CD4-positive, alpha-beta T cell (primary cell): Measurements from ENCODE around the gene FKBP1A. TPM values are rescaled to one million over a fixed set of nuclear protein-coding genes. Genes with fewer than 3 reads are reported as not detected.

Experiments used
- ATAC-seq: fragments of 200-7000 bp; cut with Tn5 transposase; one replicate; pipeline ENCODE4 v1.10.0; 2022; ENCODE audit warnings: mild to moderate bottlenecking; ENCODE audit not compliant: poor library complexity
- CTCF ChIA-PET: fragments of 350-600 bp; sonication (Branson Sonifier 250); formaldehyde crosslinking; loops from one replicate; lab custom pipeline; 2021; ENCODE audit warnings: antibody characterized with exemption, inconsistent platforms; lab: Charles Lee
- POLR2A ChIA-PET: fragments of 350-600 bp; sonication (Branson Sonifier 250); formaldehyde crosslinking; loops from one replicate; lab custom pipeline; 2021; ENCODE audit warnings: antibody characterized with exemption, inconsistent platforms; lab: Charles Lee
- DNase-seq, 14 experiments: peaks; one replicate each; pipeline ENCODE4 v3.0.0-alpha.2; 2013 to 2020; ENCODE audit warnings: mixed read lengths in 2 of 14
- H3K27ac ChIP-seq, 2 donors: one replicate each; pipeline versions ENCODE4 v1.5.1 to v1.7.0; 2013; ENCODE audit warnings: low read length in 2 of 2, low read depth in 1 of 2, mild to moderate bottlenecking in 1 of 2
- H3K27me3 ChIP-seq, 2 experiments: 1 replicate in 1 of 2; 2 replicates in 1 of 2; pipeline versions ENCODE4 v1.6.1 to v1.7.0; 2013; ENCODE audit warnings: low read length in 2 of 2, control low read depth in 1 of 2, mild to moderate bottlenecking in 1 of 2, moderate library complexity in 1 of 2; ENCODE audit not compliant: insufficient read depth in 2 of 2, control insufficient read depth in 1 of 2
- H3K36me3 ChIP-seq: one replicate; pipeline ENCODE4 v1.6.1; 2013; ENCODE audit warnings: low read length, control low read depth; ENCODE audit not compliant: insufficient read depth
- H3K4me1 ChIP-seq: one replicate; pipeline ENCODE4 v1.6.1; 2013; ENCODE audit warnings: low read length, control low read depth; ENCODE audit not compliant: insufficient read depth
- H3K4me3 ChIP-seq: one replicate; pipeline ENCODE4 v1.5.1; 2013; ENCODE audit warnings: mild to moderate bottlenecking, low read length, moderate library complexity
- H3K9me3 ChIP-seq, 2 experiments: 1 replicate in 1 of 2; 2 replicates in 1 of 2; pipeline versions ENCODE4 v1.6.1 to v1.7.0; 2013; ENCODE audit warnings: low read length in 2 of 2, mild to moderate bottlenecking in 2 of 2, control low read depth in 1 of 2, moderate library complexity in 1 of 2; ENCODE audit not compliant: control insufficient read depth in 1 of 2, insufficient read depth in 1 of 2
- H3K27ac Mint-ChIP-seq: one replicate; pipeline ENCODE4 v1.8.0; 2020; ENCODE audit warnings: mixed read lengths
- H3K27me3 Mint-ChIP-seq: one replicate; pipeline ENCODE4 v1.8.0; 2021; ENCODE audit warnings: mixed read lengths
- H3K36me3 Mint-ChIP-seq: one replicate; pipeline ENCODE4 v1.8.0; 2021; ENCODE audit warnings: low read depth, mixed read lengths
- H3K4me1 Mint-ChIP-seq: one replicate; pipeline ENCODE4 v1.8.0; 2021; ENCODE audit warnings: low read depth, mixed read lengths
- H3K4me3 Mint-ChIP-seq: one replicate; pipeline ENCODE4 v1.8.0; 2020; ENCODE audit warnings: mild to moderate bottlenecking, mixed read lengths
- H3K9me3 Mint-ChIP-seq: one replicate; pipeline ENCODE4 v1.8.0; 2020; ENCODE audit warnings: mixed read lengths
- CTCF ChIP-seq: fragments of 200-600 bp; IDR thresholded peaks from one replicate; pipeline ENCODE4 v1.8.0; 2022; ENCODE audit warnings: antibody characterized with exemption, mild to moderate bottlenecking
- intact Hi-C, 2 experiments: fragments of 100-400 bp; cut with DNase I in 1 of 2; cut with micrococcal nuclease in 1 of 2; formaldehyde crosslinking; loops; one replicate each; pipeline versions ENCODE4 v1.15.1 to v1.9.0; 2023 to 2025; cut with DNase I, micrococcal nuclease
- total RNA-seq, 174 experiments: library from RNA in 2 of 174; stranded (reverse) in 2 of 174; gene quantifications; one replicate each; pipeline ENCODE4 v1.2.3 and lab custom pipeline; 2021 to 2026

Gene FKBP1A
- total RNA-seq, 2 experiments from 2014 or later, result 43.3 to 45.4 TPM

DNA sequence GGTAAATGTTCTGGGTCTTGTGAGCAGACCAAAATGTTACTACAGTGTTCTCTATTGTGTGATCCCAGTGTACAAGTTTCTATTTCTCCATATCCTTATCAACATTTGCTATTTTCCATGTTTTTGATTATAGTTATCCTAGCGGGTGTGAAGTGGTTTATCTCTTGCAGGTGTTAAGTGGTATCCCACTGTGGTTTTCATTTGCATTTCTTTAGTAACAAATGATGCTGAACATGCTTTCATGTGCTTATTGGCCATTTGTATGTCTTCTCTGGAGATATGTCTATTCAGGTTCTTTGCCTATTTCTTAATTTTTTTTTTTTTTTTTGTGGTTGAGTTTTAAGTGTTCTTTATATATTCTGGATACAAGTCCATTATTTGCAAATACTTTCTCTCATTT is 38.3 kb upstream of the FKBP1A start:
- ChIA-PET CTCF (no interaction called here), POLR2A (no interaction called here)
- no peaks in the 10 kb centered on the region for H3K36me3 Mint-ChIP-seq
- H3K4me1 ChIP-seq, result peaks cover 12% of the 10 kb centered on the region
- H3K9me3 Mint-ChIP-seq, result no peaks in the 10 kb centered on the region
- peaks cover 23% of the 10 kb centered on the region for H3K4me1 Mint-ChIP-seq
- no peaks in the 10 kb centered on the region for H3K9me3 ChIP-seq
- DNase-seq, result no peak
- no peak overlapping the region for H3K27ac ChIP-seq
- no peaks in the 10 kb centered on the region for H3K27me3 ChIP-seq
- no peak for TF ChIP-seq CTCF
- no peak overlapping the region for H3K27ac Mint-ChIP-seq
- ATAC-seq, result no peak
- H3K27me3 Mint-ChIP-seq, result no peaks in the 10 kb centered on the region
- intact Hi-C loops, result loop anchor here in 1 of 2 experiments (10.0 kb wide), 1 partner anchor 216 kb away; no protein-coding TSS in a partner anchor
- H3K4me3 Mint-ChIP-seq, result no peak overlapping the region
- H3K36me3 ChIP-seq, result no peaks in the 10 kb centered on the region
- no peak overlapping the region for H3K4me3 ChIP-seq

DNA sequence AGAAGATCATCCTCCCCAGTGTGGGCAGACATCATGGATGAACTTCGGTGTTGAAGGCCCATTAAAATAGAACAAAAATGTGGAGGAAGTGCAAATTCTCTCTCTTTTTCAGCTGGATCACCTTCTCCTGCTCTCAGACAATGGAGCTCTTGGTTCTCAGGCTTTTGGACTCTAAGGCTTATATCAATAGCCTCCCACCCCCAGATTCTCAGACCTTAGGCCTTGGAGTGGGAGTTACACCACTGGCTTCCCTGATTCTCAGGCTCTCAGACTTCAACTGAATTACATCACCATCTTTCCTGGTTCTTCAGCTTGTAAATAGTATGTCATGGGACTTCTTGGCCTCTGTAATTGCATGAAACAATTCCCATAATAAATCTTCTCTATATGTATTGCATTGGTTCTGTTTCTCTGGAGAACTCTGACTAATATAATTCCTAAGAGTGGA is 37.2 kb upstream of the FKBP1A start:
- ChIA-PET CTCF (no interaction called here), POLR2A (no interaction called here)
- no peak overlapping the region for H3K27ac ChIP-seq
- no peaks in the 10 kb centered on the region for H3K36me3 Mint-ChIP-seq
- no peak overlapping the region for H3K27ac Mint-ChIP-seq
- H3K36me3 ChIP-seq, result no peaks in the 10 kb centered on the region
- H3K27me3 ChIP-seq, result no peaks in the 10 kb centered on the region
- no peak for ATAC-seq
- peaks cover 7% of the 10 kb centered on the region for H3K4me1 ChIP-seq
- no peak for DNase-seq
- no peaks in the 10 kb centered on the region for H3K9me3 Mint-ChIP-seq
- H3K9me3 ChIP-seq, result no peaks in the 10 kb centered on the region
- H3K27me3 Mint-ChIP-seq, result no peaks in the 10 kb centered on the region
- H3K4me1 Mint-ChIP-seq, result peaks cover 15% of the 10 kb centered on the region
- H3K4me3 ChIP-seq, result no peak overlapping the region
- H3K4me3 Mint-ChIP-seq, result no peak overlapping the region
- intact Hi-C loops, result loop anchor here in 1 of 2 experiments (10.0 kb wide), 1 partner anchor 215 kb away; no protein-coding TSS in a partner anchor
- TF ChIP-seq CTCF, result no peak

DNA sequence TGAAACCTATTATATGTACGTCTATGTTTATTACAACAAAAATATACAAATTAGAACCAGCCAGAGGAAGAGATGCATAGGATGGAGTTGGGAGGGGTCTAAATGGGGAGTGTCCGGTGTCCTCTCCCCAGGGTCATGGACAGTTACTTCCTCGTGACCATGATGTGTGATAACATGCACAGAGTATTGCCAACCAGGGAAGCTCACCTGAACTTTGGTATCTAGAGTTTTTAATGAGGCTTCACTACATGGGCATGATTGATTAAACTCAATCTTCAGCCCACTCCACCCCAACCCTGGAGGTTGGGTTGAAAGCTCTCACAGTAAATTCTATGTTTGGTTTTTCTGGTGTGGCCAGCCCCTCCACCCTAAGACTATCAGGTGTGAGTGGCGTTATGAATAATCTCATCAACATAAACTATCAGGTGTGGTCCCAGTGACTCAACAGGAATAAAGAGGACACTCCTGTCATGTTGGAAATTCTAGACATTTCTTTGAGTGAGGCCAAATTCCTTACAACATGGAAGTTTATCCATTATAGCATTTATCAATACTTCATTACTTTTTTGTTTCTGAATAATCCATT is 36.4 kb upstream of the FKBP1A start:
- no peaks in the 10 kb centered on the region for H3K27me3 Mint-ChIP-seq
- no peaks in the 10 kb centered on the region for H3K9me3 ChIP-seq
- no peaks in the 10 kb centered on the region for H3K36me3 Mint-ChIP-seq
- H3K9me3 Mint-ChIP-seq, result no peaks in the 10 kb centered on the region
- ChIA-PET CTCF (interaction anchor here (1.2 kb wide), 1 partner anchor 37 kb away, joined by 4 read pairs; no protein-coding TSS in a partner anchor), POLR2A (no interaction called here)
- no peak overlapping the region for H3K4me3 Mint-ChIP-seq
- DNase-seq, result no peak
- TF ChIP-seq CTCF, result no peak
- no peak overlapping the region for H3K4me3 ChIP-seq
- H3K36me3 ChIP-seq, result no peaks in the 10 kb centered on the region
- H3K27ac ChIP-seq, result no peak overlapping the region
- H3K4me1 ChIP-seq, result no peaks in the 10 kb centered on the region
- H3K27ac Mint-ChIP-seq, result no peak overlapping the region
- intact Hi-C loops, result no loop called here
- ATAC-seq, result no peak
- H3K4me1 Mint-ChIP-seq, result peaks cover 7% of the 10 kb centered on the region
- no peaks in the 10 kb centered on the region for H3K27me3 ChIP-seq
